Mesenchymal stem cell (in vitro differentiated cells and primary cell): ENCODE results near the gene CDHR3.

Experiments used
- DNase-seq: peaks from one replicate; pipeline ENCODE4 v3.0.0-alpha.2; 2013
- H2AFZ ChIP-seq: one replicate; pipeline ENCODE4 v1.6.1; 2013; ENCODE audit warnings: low read depth, mild to moderate bottlenecking, control low read depth, inconsistent platforms, low read length, moderate library complexity
- H2AK5ac ChIP-seq: 2 replicates; pipeline ENCODE4 v1.6.1; 2013; ENCODE audit warnings: low read length, moderate library complexity, mild to moderate bottlenecking, inconsistent platforms; ENCODE audit not compliant: severe bottlenecking
- H2BK120ac ChIP-seq: one replicate; pipeline ENCODE4 v1.6.1; 2013; ENCODE audit warnings: low read depth, mild to moderate bottlenecking, inconsistent platforms, low read length, moderate library complexity
- H2BK12ac ChIP-seq, 2 experiments: one replicate each; pipeline ENCODE4 v1.6.1; 2013; ENCODE audit warnings: inconsistent platforms in 2 of 2, low read length in 2 of 2, mild to moderate bottlenecking in 2 of 2, moderate library complexity in 2 of 2, control low read depth in 1 of 2
- H2BK15ac ChIP-seq: one replicate; pipeline ENCODE4 v1.6.1; 2013; ENCODE audit warnings: mild to moderate bottlenecking, low read depth, inconsistent platforms; ENCODE audit not compliant: poor library complexity, severe bottlenecking
- H2BK5ac ChIP-seq: 2 replicates; pipeline ENCODE4 v1.6.1; 2013; ENCODE audit warnings: low read depth, mild to moderate bottlenecking, low read length, control low read depth, inconsistent platforms; ENCODE audit not compliant: poor library complexity, severe bottlenecking
- H3K14ac ChIP-seq, 2 experiments: one replicate each; pipeline ENCODE4 v1.6.1; 2013; ENCODE audit warnings: inconsistent platforms in 2 of 2, low read length in 2 of 2, control low read depth in 1 of 2, mild to moderate bottlenecking in 1 of 2, moderate library complexity in 1 of 2
- H3K18ac ChIP-seq, 2 experiments: one replicate each; pipeline ENCODE4 v1.6.1; 2013; ENCODE audit warnings: inconsistent platforms in 2 of 2, low read length in 2 of 2, control low read depth in 1 of 2, low read depth in 1 of 2, mild to moderate bottlenecking in 1 of 2
- H3K23ac ChIP-seq, 2 experiments: one replicate each; pipeline ENCODE4 v1.6.1; 2013; ENCODE audit warnings: inconsistent platforms in 2 of 2, low read length in 2 of 2, mild to moderate bottlenecking in 2 of 2, moderate library complexity in 2 of 2, control low read depth in 1 of 2
- H3K27ac ChIP-seq: 2 replicates; pipeline ENCODE4 v1.5.1; 2013; ENCODE audit warnings: mild to moderate bottlenecking, moderate library complexity, low read length, control low read depth, inconsistent platforms; ENCODE audit not compliant: poor library complexity, severe bottlenecking
- H3K27me3 ChIP-seq, 2 experiments: 2 replicates each; pipeline versions ENCODE4 v1.6.1 to v1.7.0; 2013; ENCODE audit warnings: low read length in 2 of 2, mild to moderate bottlenecking in 2 of 2, moderate library complexity in 2 of 2, control low read depth in 1 of 2, inconsistent platforms in 1 of 2; ENCODE audit not compliant: control insufficient read depth in 1 of 2, insufficient read depth in 1 of 2
- H3K36me3 ChIP-seq, 2 experiments: 2 replicates each; pipeline versions ENCODE4 v1.6.1 to v1.7.0; 2013; ENCODE audit warnings: low read length in 2 of 2, control low read depth in 1 of 2, inconsistent platforms in 1 of 2, low read depth in 1 of 2, mild to moderate bottlenecking in 1 of 2; ENCODE audit not compliant: insufficient read depth in 2 of 2, control insufficient read depth in 1 of 2
- H3K4ac ChIP-seq, 2 experiments: one replicate each; pipeline ENCODE4 v1.6.1; 2013; ENCODE audit warnings: inconsistent platforms in 2 of 2, low read length in 2 of 2, mild to moderate bottlenecking in 2 of 2, moderate library complexity in 2 of 2, control low read depth in 1 of 2, low read depth in 1 of 2
- H3K4me1 ChIP-seq: 2 replicates; pipeline ENCODE4 v1.6.1; 2013; ENCODE audit warnings: low read depth, low read length, control low read depth; ENCODE audit not compliant: control insufficient read depth, insufficient read depth
- H3K4me2 ChIP-seq: 2 replicates; pipeline ENCODE4 v1.6.1; 2013; ENCODE audit warnings: low read length, mild to moderate bottlenecking, inconsistent platforms; ENCODE audit not compliant: poor library complexity, severe bottlenecking
- H3K4me3 ChIP-seq, 2 experiments: 2 replicates each; pipeline versions ENCODE4 v1.5.1 to v1.7.0; 2013; ENCODE audit warnings: low read length in 2 of 2, mild to moderate bottlenecking in 2 of 2, control low read depth in 1 of 2, low read depth in 1 of 2; ENCODE audit not compliant: insufficient read depth in 1 of 2
- H3K79me1 ChIP-seq: replicated peaks from 2 replicates; pipeline ENCODE4 v1.6.1; 2013; ENCODE audit warnings: mild to moderate bottlenecking, control low read depth, low read length, inconsistent platforms; ENCODE audit not compliant: poor library complexity, severe bottlenecking
- H3K9ac ChIP-seq: 2 replicates; pipeline ENCODE4 v1.7.0; 2013; ENCODE audit warnings: mild to moderate bottlenecking, low read length, moderate library complexity
- H3K9me3 ChIP-seq: 2 replicates; pipeline ENCODE4 v1.7.0; 2013; ENCODE audit warnings: mild to moderate bottlenecking, low read length; ENCODE audit not compliant: control insufficient read depth
- H4K8ac ChIP-seq: one replicate; pipeline ENCODE4 v1.6.1; 2013; ENCODE audit warnings: inconsistent platforms, mild to moderate bottlenecking, low read length, moderate library complexity
- H4K91ac ChIP-seq: one replicate; pipeline ENCODE4 v1.6.1; 2013; ENCODE audit warnings: mild to moderate bottlenecking, low read length, inconsistent platforms
- WGBS: methylation state at CpG from one replicate; pipeline ENCODE4 v1.1.7; 2013; ENCODE audit warnings: mixed read lengths; 5-methylcytosine and 5-hydroxymethylcytosine counted together

The CDHR3 gene

DNA sequence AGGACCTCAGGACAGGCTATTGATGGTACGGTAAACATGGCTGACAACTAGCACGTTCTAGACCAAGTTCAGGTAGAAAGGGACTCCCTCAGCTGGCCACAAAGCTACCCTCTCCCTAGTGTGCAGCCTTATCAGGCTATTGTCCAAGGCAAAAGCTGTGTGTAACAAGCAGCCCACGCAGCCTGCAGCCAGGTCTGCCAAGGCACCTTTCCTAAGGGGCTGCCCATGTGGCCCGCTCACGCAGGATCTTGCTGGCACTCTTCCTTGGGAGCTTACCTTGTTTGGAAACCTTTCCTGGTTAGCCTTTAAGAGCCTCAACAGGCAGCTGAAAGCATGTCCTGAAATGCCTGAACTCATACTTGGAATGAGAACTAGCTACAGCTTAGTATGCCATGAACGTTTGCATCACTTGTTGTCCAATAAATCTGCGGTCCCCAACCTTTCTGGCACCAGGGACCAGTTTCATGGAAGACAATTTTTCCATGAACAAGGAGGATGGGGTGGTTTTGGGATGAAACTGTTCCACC, 97.4 kb downstream of the CDHR3 start:
- H3K27me3 ChIP-seq = peaks cover 0 to 4% of the 10 kb centered on the region in 2 experiments
- H3K23ac ChIP-seq = no peak overlapping the region
- H3K4me2 ChIP-seq = no peak overlapping the region
- no peaks in the 10 kb centered on the region for H3K79me1 ChIP-seq
- WGBS = 89% methylated on average over 7 of the region's 7 CpGs
- H3K14ac ChIP-seq = no peak overlapping the region
- H3K27ac ChIP-seq = no peak overlapping the region
- H3K4me1 ChIP-seq = peaks cover 16% of the 10 kb centered on the region
- no peak overlapping the region for H3K4me3 ChIP-seq
- no peak overlapping the region for H2AFZ ChIP-seq
- H3K36me3 ChIP-seq = no peaks in the 10 kb centered on the region
- no peak for DNase-seq
- no peak overlapping the region for H2BK120ac ChIP-seq
- H3K4ac ChIP-seq = no peak overlapping the region
- no peak overlapping the region for H4K91ac ChIP-seq
- no peak overlapping the region for H3K18ac ChIP-seq
- no peak overlapping the region for H3K9ac ChIP-seq
- no peak overlapping the region for H2BK12ac ChIP-seq
- no peak overlapping the region for H4K8ac ChIP-seq
- H3K9me3 ChIP-seq = peaks cover 7% of the 10 kb centered on the region
- no peak overlapping the region for H2BK5ac ChIP-seq
- H2AK5ac ChIP-seq = no peak overlapping the region
- no peak overlapping the region for H2BK15ac ChIP-seq

GRCh38 chr7:106061301-106061979, 98.4 kb downstream of the CDHR3 start:
- Histone ChIP-seq H2AFZ (no peak overlapping the region), H2BK12ac (no peak overlapping the region), H3K4me3 (no peak overlapping the region), H3K18ac (no peak overlapping the region), H3K36me3 (no peaks in the 10 kb centered on the region), H3K4ac (no peak overlapping the region), H3K27ac (no peak overlapping the region), H3K79me1 (no peaks in the 10 kb centered on the region), H2BK5ac (no peak overlapping the region), H3K4me1 (peaks cover 22% of the 10 kb centered on the region), H4K91ac (no peak overlapping the region), H3K4me2 (no peak overlapping the region), H3K27me3 (no peaks in the 10 kb centered on the region), H3K14ac (no peak overlapping the region), H2AK5ac (no peak overlapping the region), H3K9ac (no peak overlapping the region), H3K9me3 (peaks cover 7% of the 10 kb centered on the region), H3K23ac (no peak overlapping the region), H2BK15ac (no peak overlapping the region), H4K8ac (no peak overlapping the region), H2BK120ac (no peak overlapping the region)
- DNase-seq = no peak
- WGBS = 94% methylated on average over 9 of the region's 9 CpGs

DNA sequence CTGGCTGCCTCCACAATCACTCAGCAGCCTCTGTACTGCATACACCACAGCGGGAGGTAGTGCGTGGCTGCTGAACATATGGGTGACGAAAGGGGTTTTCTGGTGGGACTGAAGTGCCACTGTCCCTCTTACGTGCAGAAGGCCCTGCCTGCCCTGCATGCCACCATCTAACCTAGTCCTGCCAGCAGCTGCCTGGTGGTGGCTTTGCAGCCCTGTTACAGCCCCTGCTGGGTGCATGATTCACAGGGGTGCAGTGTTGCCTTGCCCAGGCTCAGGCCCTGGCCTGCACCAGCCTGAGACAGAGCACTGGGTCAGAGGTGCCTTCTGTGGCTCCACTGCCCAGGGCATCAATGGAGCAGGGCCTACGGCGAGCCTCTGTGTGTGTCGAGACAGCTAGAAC, 98.9 kb downstream of the CDHR3 start:
- H3K36me3 ChIP-seq = no peaks in the 10 kb centered on the region
- no peak overlapping the region for H3K4ac ChIP-seq
- H3K79me1 ChIP-seq = no peaks in the 10 kb centered on the region
- H2BK5ac ChIP-seq = no peak overlapping the region
- H2BK15ac ChIP-seq = no peak overlapping the region
- H3K14ac ChIP-seq = peak overlapping the region in 1 of 2 experiments; percentile 89
- H4K91ac ChIP-seq = peak overlapping the region; percentile 16
- no peak overlapping the region for H2AK5ac ChIP-seq
- H3K4me1 ChIP-seq = peaks cover 22% of the 10 kb centered on the region
- H3K27ac ChIP-seq = no peak overlapping the region
- H2BK120ac ChIP-seq = no peak overlapping the region
- no peak for DNase-seq
- peaks cover 7% of the 10 kb centered on the region for H3K9me3 ChIP-seq
- H3K9ac ChIP-seq = no peak overlapping the region
- no peak overlapping the region for H3K23ac ChIP-seq
- H3K18ac ChIP-seq = peak overlapping the region in 1 of 2 experiments; percentile 65
- 97% methylated on average over 7 of the region's 7 CpGs for WGBS
- H3K4me2 ChIP-seq = no peak overlapping the region
- no peak overlapping the region for H2AFZ ChIP-seq
- H2BK12ac ChIP-seq = peak overlapping the region in 1 of 2 experiments; percentile 23
- H3K4me3 ChIP-seq = no peak overlapping the region
- no peak overlapping the region for H4K8ac ChIP-seq
- no peaks in the 10 kb centered on the region for H3K27me3 ChIP-seq

- H2BK120ac ChIP-seq = no peak overlapping the region
- no peak overlapping the region for H4K8ac ChIP-seq
- no peaks in the 10 kb centered on the region for H3K36me3 ChIP-seq
- no peak overlapping the region for H3K4ac ChIP-seq
- peaks cover 22% of the 10 kb centered on the region for H3K4me1 ChIP-seq
- no peak overlapping the region for H4K91ac ChIP-seq
- H3K27me3 ChIP-seq = no peaks in the 10 kb centered on the region
- no peak overlapping the region for H3K14ac ChIP-seq
- no peak overlapping the region for H3K4me3 ChIP-seq
- no peak overlapping the region for H3K27ac ChIP-seq
- no peak overlapping the region for H3K9ac ChIP-seq
- H2AK5ac ChIP-seq = no peak overlapping the region
- no peak overlapping the region for H3K4me2 ChIP-seq
- H2BK12ac ChIP-seq = no peak overlapping the region
- no peak overlapping the region for H2AFZ ChIP-seq
- H3K79me1 ChIP-seq = no peaks in the 10 kb centered on the region
- no peak overlapping the region for H3K18ac ChIP-seq
- H2BK15ac ChIP-seq = no peak overlapping the region
- H3K23ac ChIP-seq = no peak overlapping the region
- peaks cover 7% of the 10 kb centered on the region for H3K9me3 ChIP-seq
- no peak for DNase-seq
- H2BK5ac ChIP-seq = no peak overlapping the region
- WGBS = 72% methylated on average over 2 of the region's 2 CpGs
These were observed 99.5 kb downstream of the CDHR3 start for GRCh38 chr7:106062521-106062931.
